Uterus (tissue), 2 donors: ENCODE measurements around the gene ATN1.

Experiments used
- POLR2A ChIP-seq, 2 donors: fragments of 450-650 bp; IDR thresholded peaks; one replicate each; pipeline ENCODE4 v1.6.1; 2016; ENCODE audit warnings: antibody characterized with exemption in 2 of 2, mild to moderate bottlenecking in 1 of 2, moderate library complexity in 1 of 2
- TF ChIP-seq, protein P1 (sequence below), 4 experiments: fragments of 200-600 bp in 2 of 4; fragments of 450-650 bp in 2 of 4; sonication (generic) in 2 of 4; IDR thresholded peaks; one replicate each; pipeline ENCODE4 v1.5.1; 2016 to 2019; ENCODE audit warnings: antibody characterized with exemption in 4 of 4, mild to moderate bottlenecking in 2 of 4, moderate library complexity in 1 of 4

DNA sequence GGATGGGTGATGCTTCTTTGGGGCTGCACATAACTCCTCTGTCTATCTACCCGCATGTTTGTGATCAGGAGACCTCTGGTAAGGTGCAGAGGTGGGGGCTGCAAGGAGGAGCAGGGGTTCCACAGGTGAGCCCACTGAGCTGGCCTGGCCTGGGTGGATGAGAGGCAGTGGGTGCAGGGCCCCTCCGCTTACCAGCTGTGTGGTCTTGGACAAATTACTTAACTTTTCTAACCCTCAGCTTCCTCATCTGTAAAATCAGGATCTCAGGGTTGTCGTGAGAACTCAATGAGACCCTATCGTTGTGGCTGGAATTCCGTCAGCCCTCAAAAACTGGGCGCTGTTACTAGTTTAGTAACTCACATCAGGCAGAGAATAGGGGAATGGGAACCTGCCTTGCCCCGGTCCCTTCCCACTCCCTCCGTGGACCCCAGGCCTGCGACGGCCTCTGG, 30.9 kb downstream of the ATN1 start:
- no peak for TF ChIP-seq POLR2A (IDR thresholded peaks at IDR 0.05)
- TF ChIP-seq, protein P1, sequence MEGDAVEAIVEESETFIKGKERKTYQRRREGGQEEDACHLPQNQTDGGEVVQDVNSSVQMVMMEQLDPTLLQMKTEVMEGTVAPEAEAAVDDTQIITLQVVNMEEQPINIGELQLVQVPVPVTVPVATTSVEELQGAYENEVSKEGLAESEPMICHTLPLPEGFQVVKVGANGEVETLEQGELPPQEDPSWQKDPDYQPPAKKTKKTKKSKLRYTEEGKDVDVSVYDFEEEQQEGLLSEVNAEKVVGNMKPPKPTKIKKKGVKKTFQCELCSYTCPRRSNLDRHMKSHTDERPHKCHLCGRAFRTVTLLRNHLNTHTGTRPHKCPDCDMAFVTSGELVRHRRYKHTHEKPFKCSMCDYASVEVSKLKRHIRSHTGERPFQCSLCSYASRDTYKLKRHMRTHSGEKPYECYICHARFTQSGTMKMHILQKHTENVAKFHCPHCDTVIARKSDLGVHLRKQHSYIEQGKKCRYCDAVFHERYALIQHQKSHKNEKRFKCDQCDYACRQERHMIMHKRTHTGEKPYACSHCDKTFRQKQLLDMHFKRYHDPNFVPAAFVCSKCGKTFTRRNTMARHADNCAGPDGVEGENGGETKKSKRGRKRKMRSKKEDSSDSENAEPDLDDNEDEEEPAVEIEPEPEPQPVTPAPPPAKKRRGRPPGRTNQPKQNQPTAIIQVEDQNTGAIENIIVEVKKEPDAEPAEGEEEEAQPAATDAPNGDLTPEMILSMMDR (IDR thresholded peaks at IDR 0.05), result no peak
